GM12891 (cell line): ENCODE results near the gene OR2A12.

Source experiments
- POLR2A ChIP-seq: IDR thresholded peaks from 2 replicates; pipeline ENCODE4 v1.6.1; 2011; ENCODE audit warnings: low read depth, low read length, control low read depth
- POLR2AphosphoS5 ChIP-seq: IDR thresholded peaks from 2 replicates; pipeline ENCODE4 v1.6.1; 2011; ENCODE audit warnings: low read depth, low read length, control low read depth
- POU2F2 ChIP-seq: IDR thresholded peaks from 2 replicates; pipeline ENCODE4 v1.6.1; 2011; ENCODE audit warnings: low read depth, mild to moderate bottlenecking, control low read depth, low read length, moderate library complexity
- SPI1 ChIP-seq: IDR thresholded peaks from 2 replicates; pipeline ENCODE4 v1.6.1; 2011; ENCODE audit warnings: low read depth, low read length, control low read depth

GRCh38 chr7:144049491-144049890 lies 36.6 kb upstream of the OR2A12 start:
- TF ChIP-seq POLR2A (no peak), POLR2AphosphoS5 (no peak), SPI1 (no peak), POU2F2 (no peak)
